Retinal pigment epithelial cell (primary cell): ENCODE results near the gene SEZ6L2.
"Not testable (repeated sequence)": the region's sequence is repeated elsewhere in the genome, so short reads cannot be mapped to it uniquely, and the experiment has no call there.

Source experiments
- DNase-seq: peaks from one replicate; pipeline ENCODE4 v3.0.0-alpha.2; 2010; ENCODE audit warnings: low read depth
- H3K4me3 ChIP-seq: 2 replicates; pipeline ENCODE4 v1.5.1; 2011; ENCODE audit warnings: mild to moderate bottlenecking, low read length, control low read depth, moderate library complexity
- CTCF ChIP-seq: conservative IDR thresholded peaks from 2 replicates; pipeline ENCODE4 v1.5.1; 2011; ENCODE audit warnings: low read depth, low read length, control low read depth, inconsistent platforms

Gene SEZ6L2

GRCh38 chr16:29916979-29917378 is 17.6 kb upstream of the SEZ6L2 start:
- no peak for DNase-seq
- TF ChIP-seq CTCF: no peak
- H3K4me3 ChIP-seq: no peak overlapping the region

DNA sequence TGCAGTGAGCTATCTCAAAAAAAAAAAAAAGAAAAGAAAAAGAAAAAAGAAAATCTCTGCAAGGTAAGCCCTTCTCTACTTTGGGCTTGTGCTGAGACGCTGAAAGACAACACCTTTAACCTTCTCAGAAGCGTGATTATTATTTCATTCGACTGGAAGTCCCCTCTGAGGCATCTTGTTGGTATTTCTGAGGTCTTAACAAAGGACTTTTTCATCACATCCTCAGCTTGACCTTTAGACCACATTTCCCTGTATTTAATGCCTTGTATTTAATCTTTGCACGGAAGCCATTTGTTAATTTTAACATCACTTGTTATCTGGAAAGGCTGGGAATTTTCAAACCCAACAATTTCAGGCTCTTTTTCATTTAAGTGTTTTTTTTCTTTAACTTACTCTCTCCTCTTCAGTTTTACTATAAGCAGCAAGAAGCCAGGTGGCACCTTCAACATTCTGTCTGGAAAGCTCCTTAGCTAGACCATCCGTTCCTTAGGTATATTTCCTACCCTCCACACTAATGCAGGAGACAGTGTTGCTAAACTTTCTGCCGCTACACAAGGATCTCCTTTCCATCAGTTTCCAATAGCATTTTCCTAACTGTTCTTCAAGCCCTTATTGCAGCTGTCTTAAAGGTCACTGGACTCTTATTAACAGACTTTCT is 16.4 kb upstream of the SEZ6L2 start:
- H3K4me3 ChIP-seq: no peak overlapping the region
- no peak for TF ChIP-seq CTCF
- DNase-seq: no peak

- H3K4me3 ChIP-seq: no peak overlapping the region
- no peak for TF ChIP-seq CTCF
- no peak for DNase-seq
These were observed 14.2 kb upstream of the SEZ6L2 start for GRCh38 chr16:29913514-29913913.

GRCh38 chr16:29912087-29912486 is 12.7 kb upstream of the SEZ6L2 start:
- DNase-seq: no peak
- H3K4me3 ChIP-seq: no peak overlapping the region
- TF ChIP-seq CTCF: no peak

GRCh38 chr16:29911676-29912010 is 12.3 kb upstream of the SEZ6L2 start:
- no peak overlapping the region for H3K4me3 ChIP-seq
- no peak for DNase-seq
- TF ChIP-seq CTCF: no peak

DNA sequence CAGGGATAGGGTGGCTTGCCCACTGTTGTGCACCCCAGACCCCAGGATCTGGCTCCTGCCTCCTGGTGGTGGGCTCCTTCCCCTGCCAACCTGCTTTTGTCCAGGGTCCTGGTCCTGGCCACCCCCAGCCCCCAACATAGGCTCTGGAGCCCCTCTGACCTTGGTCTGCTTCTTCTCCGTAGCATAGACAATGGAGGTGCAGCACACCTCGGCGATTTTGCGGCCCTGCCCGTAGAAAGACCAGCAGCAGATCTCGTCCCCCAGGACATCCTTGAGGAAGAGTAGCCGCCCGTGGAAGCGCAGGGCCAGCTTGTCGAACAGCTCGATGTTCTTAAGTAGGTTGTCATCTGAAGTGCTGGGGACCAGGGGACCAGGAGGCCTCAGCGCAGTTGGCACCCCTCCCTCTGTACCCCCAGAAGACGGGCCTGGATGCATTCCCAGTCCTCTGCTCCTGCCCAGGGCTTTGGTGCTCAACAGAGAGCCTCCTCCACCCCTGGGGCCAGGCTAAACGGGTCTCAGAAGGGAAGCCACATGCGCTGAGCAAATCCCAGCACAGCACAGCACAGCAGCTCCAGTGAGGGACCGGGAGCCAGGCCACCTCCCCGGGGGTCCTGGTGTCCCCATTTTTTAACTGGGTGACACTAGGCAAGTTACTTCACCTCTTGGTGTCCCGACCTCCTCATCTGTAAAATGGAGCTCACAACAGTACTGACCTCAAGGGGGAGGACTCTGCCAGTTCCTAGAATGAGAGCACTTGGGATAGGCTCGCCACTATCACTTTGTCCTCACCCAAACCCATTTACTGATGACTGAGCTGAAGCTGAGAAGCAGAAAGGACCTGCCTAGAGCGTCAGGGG is 11.7 kb upstream of the SEZ6L2 start:
- TF ChIP-seq CTCF: no peak
- DNase-seq: no peak
- H3K4me3 ChIP-seq: no peak overlapping the region

DNA sequence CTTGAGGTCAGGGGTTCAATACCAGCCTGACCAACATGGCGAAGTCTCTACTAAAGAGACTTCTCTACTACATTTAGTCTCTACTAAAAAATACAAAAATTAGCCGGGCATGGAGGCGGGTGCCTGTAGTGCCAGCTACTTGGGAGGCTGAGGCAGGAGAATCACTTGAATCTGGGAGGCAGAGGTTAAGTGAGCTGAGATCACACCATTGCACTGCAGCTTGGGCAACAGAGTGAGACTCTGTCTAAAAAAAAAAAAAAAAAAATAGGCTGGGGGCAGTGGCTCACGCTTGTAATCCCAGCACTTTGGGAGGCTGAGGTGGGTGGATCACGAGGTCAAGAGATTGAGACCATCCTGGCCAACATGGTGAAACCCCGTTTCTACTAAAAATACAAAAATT is 10.5 kb upstream of the SEZ6L2 start:
- H3K4me3 ChIP-seq, DNase-seq: not testable (repeated sequence)
